Common myeloid progenitor, CD34-positive (primary cell): ENCODE results near the gene PLCH1.

Experiments used
- CTCF ChIA-PET: fragments of 350-600 bp; sonication (Branson Sonifier 250); formaldehyde crosslinking; loops from one replicate; lab custom pipeline; 2021; ENCODE audit warnings: antibody characterized with exemption; lab: Charles Lee
- POLR2A ChIA-PET: fragments of 350-600 bp; sonication (Branson Sonifier 250); formaldehyde crosslinking; loops from one replicate; lab custom pipeline; 2021; ENCODE audit warnings: antibody characterized with exemption; lab: Charles Lee
- DNase-seq, 3 donors: peaks; one replicate each; pipeline versions ENCODE4 v3.0.0 to v3.0.0-alpha.2; 2013
- H3K27ac ChIP-seq, 2 experiments: 1 replicate in 1 of 2; 2 replicates in 1 of 2; pipeline ENCODE4 v1.7.0; 2013; ENCODE audit warnings: inconsistent platforms in 2 of 2, low read length in 2 of 2, mild to moderate bottlenecking in 2 of 2, low read depth in 1 of 2, moderate library complexity in 1 of 2; ENCODE audit not compliant: severe bottlenecking in 2 of 2, insufficient read depth in 1 of 2, poor library complexity in 1 of 2
- H3K27me3 ChIP-seq, 5 experiments: replicated peaks in 2 of 5; 1 replicate in 3 of 5; 2 replicates in 2 of 5; pipeline versions ENCODE4 v1.6.1 to v1.7.0; 2013; ENCODE audit warnings: low read length in 4 of 5, mild to moderate bottlenecking in 2 of 5, moderate library complexity in 2 of 5, inconsistent platforms in 1 of 5; ENCODE audit not compliant: insufficient read depth in 5 of 5, control insufficient read depth in 4 of 5
- H3K36me3 ChIP-seq, 4 experiments: 1 replicate in 2 of 4; 2 replicates in 2 of 4; pipeline versions ENCODE4 v1.6.1 to v1.7.0; 2013; ENCODE audit warnings: low read length in 3 of 4, control low read depth in 1 of 4, mild to moderate bottlenecking in 1 of 4; ENCODE audit not compliant: control insufficient read depth in 4 of 4, insufficient read depth in 4 of 4
- H3K4me1 ChIP-seq, 4 experiments: 1 replicate in 3 of 4; 2 replicates in 1 of 4; pipeline versions ENCODE4 v1.6.1 to v1.7.1; 2013; ENCODE audit warnings: low read length in 3 of 4, mild to moderate bottlenecking in 3 of 4, control low read depth in 1 of 4, inconsistent platforms in 1 of 4, moderate library complexity in 1 of 4; ENCODE audit not compliant: control insufficient read depth in 4 of 4, insufficient read depth in 4 of 4; ENCODE audit errors: control extremely low read depth in 1 of 4
- H3K4me3 ChIP-seq, 7 experiments: 1 replicate in 4 of 7; 2 replicates in 3 of 7; pipeline versions ENCODE4 v1.5.1 to v1.7.0; 2013; ENCODE audit warnings: mild to moderate bottlenecking in 7 of 7, low read length in 6 of 7, moderate library complexity in 6 of 7, inconsistent platforms in 2 of 7, low read depth in 2 of 7, control low read depth in 1 of 7; ENCODE audit not compliant: insufficient read depth in 4 of 7, control insufficient read depth in 1 of 7; ENCODE audit errors: extremely low read depth in 1 of 7
- H3K9me3 ChIP-seq, 5 experiments: 1 replicate in 4 of 5; 2 replicates in 1 of 5; pipeline versions ENCODE4 v1.6.1 to v1.7.1; 2013; ENCODE audit warnings: low read length in 4 of 5, mild to moderate bottlenecking in 2 of 5, inconsistent platforms in 1 of 5, low read depth in 1 of 5, moderate library complexity in 1 of 5; ENCODE audit not compliant: control insufficient read depth in 4 of 5, insufficient read depth in 2 of 5; ENCODE audit errors: control extremely low read depth in 1 of 5
- WGBS: methylation state at CpG from one replicate; pipeline ENCODE4 v1.1.5; 2013; ENCODE audit not compliant: insufficient coverage; 5-methylcytosine and 5-hydroxymethylcytosine counted together

The PLCH1 gene

GRCh38 chr3:155690921-155691320 lies 54.0 kb downstream of the PLCH1 start:
- ChIA-PET CTCF (no interaction called here), POLR2A (no interaction called here)
- Histone ChIP-seq H3K27me3 (no peaks in the 10 kb centered on the region), H3K4me3 (no peak overlapping the region), H3K9me3 (no peaks in the 10 kb centered on the region), H3K4me1 (peaks cover 0 to 5% (median 0%) of the 10 kb centered on the region in 4 experiments), H3K27ac (no peak overlapping the region), H3K36me3 (no peaks in the 10 kb centered on the region)
- DNase-seq = no peak

GRCh38 chr3:155688481-155688880 lies 56.4 kb downstream of the PLCH1 start:
- ChIA-PET CTCF (interaction anchor here (1.3 kb wide), 1 partner anchor 14 kb away, joined by 3 read pairs; no protein-coding TSS in a partner anchor), POLR2A (no interaction called here)
- H3K4me1 ChIP-seq = peaks cover 0 to 5% (median 0%) of the 10 kb centered on the region in 4 experiments
- no peaks in the 10 kb centered on the region for H3K9me3 ChIP-seq
- WGBS = 100% methylated on average over 3 of the region's 3 CpGs
- no peak overlapping the region for H3K27ac ChIP-seq
- no peak for DNase-seq
- H3K4me3 ChIP-seq = no peak overlapping the region
- H3K27me3 ChIP-seq = no peaks in the 10 kb centered on the region
- H3K36me3 ChIP-seq = no peaks in the 10 kb centered on the region

GRCh38 chr3:155683344-155683720 lies 61.5 kb downstream of the PLCH1 start:
- no peak overlapping the region for H3K27ac ChIP-seq
- ChIA-PET CTCF (interaction anchor here (1.6 to 1.8 kb wide), 2 partner anchors 329 to 331 kb away, joined by 4 to 6 read pairs; no protein-coding TSS in a partner anchor), POLR2A (no interaction called here)
- no peak for DNase-seq
- no peaks in the 10 kb centered on the region for H3K9me3 ChIP-seq
- H3K4me1 ChIP-seq = peaks cover 3 to 19% (median 4%) of the 10 kb centered on the region in 4 experiments
- H3K27me3 ChIP-seq = no peaks in the 10 kb centered on the region
- no CpG with 5 or more reads among the region's 2 CpGs for WGBS
- no peak overlapping the region for H3K4me3 ChIP-seq
- H3K36me3 ChIP-seq = no peaks in the 10 kb centered on the region

- CTCF ChIA-PET = interaction anchor here (1.0 to 1.8 kb wide), 5 partner anchors 13 to 330 kb away, joined by 3 to 6 read pairs (median 3); no protein-coding TSS in a partner anchor
- WGBS = 0% methylated on average over 1 of the region's 3 CpGs
- Histone ChIP-seq H3K4me1 (peaks cover 3 to 19% (median 4%) of the 10 kb centered on the region in 4 experiments), H3K27ac (no peak overlapping the region), H3K4me3 (no peak overlapping the region), H3K9me3 (no peaks in the 10 kb centered on the region), H3K27me3 (no peaks in the 10 kb centered on the region), H3K36me3 (no peaks in the 10 kb centered on the region)
- DNase-seq = peak in 2 of 3 donors; percentile 42 to 50
- POLR2A ChIA-PET = no interaction called here
Observed at GRCh38 chr3:155682426-155683343, 62.2 kb downstream of the PLCH1 start.

- Histone ChIP-seq H3K4me3 (no peak overlapping the region), H3K9me3 (no peaks in the 10 kb centered on the region), H3K36me3 (no peaks in the 10 kb centered on the region), H3K27me3 (no peaks in the 10 kb centered on the region), H3K27ac (no peak overlapping the region), H3K4me1 (no peaks in the 10 kb centered on the region)
- DNase-seq = no peak
- ChIA-PET POLR2A (no interaction called here), CTCF (no interaction called here)
- WGBS = 91% methylated on average over 5 of the region's 14 CpGs
Observed at GRCh38 chr3:155676252-155676981, 68.5 kb downstream of the PLCH1 start.

GRCh38 chr3:155675094-155675493 lies 69.8 kb downstream of the PLCH1 start:
- Histone ChIP-seq H3K4me1 (no peaks in the 10 kb centered on the region), H3K27ac (no peak overlapping the region), H3K4me3 (no peak overlapping the region), H3K36me3 (no peaks in the 10 kb centered on the region), H3K27me3 (no peaks in the 10 kb centered on the region), H3K9me3 (no peaks in the 10 kb centered on the region)
- ChIA-PET POLR2A (no interaction called here), CTCF (no interaction called here)
- 100% methylated on average over 1 of the region's 1 CpG for WGBS
- no peak for DNase-seq

GRCh38 chr3:155673421-155673820 lies 71.5 kb downstream of the PLCH1 start:
- ChIA-PET POLR2A (no interaction called here), CTCF (interaction anchor here (0.6 to 0.9 kb wide), 2 partner anchors 54 to 146 kb away, joined by 3 read pairs; no protein-coding TSS in a partner anchor)

More at GRCh38 chr3:155673421-155673820, 71.5 kb downstream of the PLCH1 start:
- no peak for DNase-seq
- no peak overlapping the region for H3K27ac ChIP-seq
- H3K4me3 ChIP-seq = no peak overlapping the region
- no peaks in the 10 kb centered on the region for H3K27me3 ChIP-seq
- no peaks in the 10 kb centered on the region for H3K36me3 ChIP-seq
- no peaks in the 10 kb centered on the region for H3K4me1 ChIP-seq
- WGBS = 100% methylated on average over 4 of the region's 4 CpGs
- no peaks in the 10 kb centered on the region for H3K9me3 ChIP-seq
